Measurements from ENCODE around the gene ZNF496. TPM values are rescaled to one million over a fixed set of nuclear protein-coding genes. Genes with fewer than 3 reads are reported as not detected.

The ZNF496 gene
- total RNA-seq, 4 donors from 2014 or later, result 24.1 to 51.7 (median 41.0) TPM

DNA sequence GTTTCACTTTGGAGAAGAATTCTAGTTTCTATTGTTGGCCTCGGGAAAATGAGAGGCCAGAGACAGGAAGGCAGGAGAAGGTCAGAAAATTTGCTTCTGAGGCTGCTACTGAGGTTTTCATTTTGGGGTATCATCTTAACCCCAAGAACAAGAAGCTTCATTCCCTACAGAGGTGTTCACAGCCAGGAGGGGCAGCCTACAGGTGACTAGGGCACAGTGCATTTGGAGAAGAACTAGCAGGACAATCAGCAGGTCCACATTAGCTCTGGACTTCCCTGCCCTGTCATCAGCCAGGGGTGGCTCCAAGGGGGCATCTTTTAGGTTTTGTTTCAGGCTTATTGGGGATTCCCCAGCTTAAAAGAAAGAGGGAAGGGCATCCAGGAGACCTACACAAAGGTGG lies 12.1 kb upstream of the ZNF496 start:
- no peak for TF ChIP-seq POLR2A (IDR thresholded peaks at IDR 0.05)
- TF ChIP-seq CTCF (IDR thresholded peaks at IDR 0.05), result no peak
- no peak overlapping the region for H3K27ac ChIP-seq
- no peaks in the 10 kb centered on the region for H3K27me3 ChIP-seq
- no peaks in the 10 kb centered on the region for H3K36me3 ChIP-seq
- intact Hi-C loops (cut with DNase I; ENCODE audit: low total_unique reads), result no loop called here
- H3K9me3 ChIP-seq, result no peaks in the 10 kb centered on the region
- H3K4me3 ChIP-seq, result no peak overlapping the region
- DNase-seq, result no peak
- no peaks in the 10 kb centered on the region for H3K4me1 ChIP-seq

- no peak for DNase-seq
- no peaks in the 10 kb centered on the region for H3K36me3 ChIP-seq
- no peaks in the 10 kb centered on the region for H3K27me3 ChIP-seq
- TF ChIP-seq POLR2A (IDR thresholded peaks at IDR 0.05), result no peak
- TF ChIP-seq CTCF (IDR thresholded peaks at IDR 0.05), result no peak
- H3K4me1 ChIP-seq, result peaks cover 0 to 5% of the 10 kb centered on the region in 2 donors
- H3K27ac ChIP-seq, result peak overlapping the region; percentile 72 to 76
- H3K4me3 ChIP-seq, result no peak overlapping the region
- H3K9me3 ChIP-seq, result no peaks in the 10 kb centered on the region
- intact Hi-C loops (cut with DNase I; ENCODE audit: low total_unique reads), result no loop called here
Measured at GRCh38 chr1:247338723-247339275, 7.1 kb upstream of the ZNF496 start.

DNA sequence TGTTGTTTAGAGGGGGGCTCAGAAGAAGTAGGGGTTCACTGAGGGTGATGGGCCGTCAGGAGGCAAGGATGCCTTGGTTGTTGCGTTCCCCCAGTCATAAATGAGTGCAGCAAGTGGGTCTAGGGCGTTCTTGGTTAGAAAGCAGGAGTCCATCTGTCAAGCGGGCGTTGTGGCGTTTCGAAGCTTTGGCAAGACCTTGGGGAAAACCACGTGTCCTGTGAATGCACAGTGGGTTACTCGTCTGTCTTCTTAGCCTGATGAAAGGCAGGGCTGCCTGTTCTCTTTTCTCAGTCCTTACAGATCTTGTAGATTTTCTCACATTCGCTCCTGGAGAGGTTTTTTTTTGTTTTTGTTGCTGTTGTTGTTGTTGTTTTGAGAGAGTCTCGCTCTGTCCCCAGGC lies 6.3 kb upstream of the ZNF496 start:
- H3K27ac ChIP-seq, result peak overlapping the region; percentile 72 to 76
- intact Hi-C loops (cut with DNase I; ENCODE audit: low total_unique reads), result no loop called here
- no peaks in the 10 kb centered on the region for H3K36me3 ChIP-seq
- no peak overlapping the region for H3K4me3 ChIP-seq
- H3K9me3 ChIP-seq, result no peaks in the 10 kb centered on the region
- peaks cover 0 to 5% of the 10 kb centered on the region in 2 donors for H3K4me1 ChIP-seq
- no peak for TF ChIP-seq CTCF (IDR thresholded peaks at IDR 0.05)
- TF ChIP-seq POLR2A (IDR thresholded peaks at IDR 0.05), result no peak
- no peaks in the 10 kb centered on the region for H3K27me3 ChIP-seq
- DNase-seq, result peak; percentile 43 to 60

- Histone ChIP-seq H3K9me3 (no peaks in the 10 kb centered on the region), H3K4me1 (peaks cover 0 to 5% of the 10 kb centered on the region in 2 donors), H3K4me3 (no peak overlapping the region), H3K27me3 (no peaks in the 10 kb centered on the region), H3K36me3 (no peaks in the 10 kb centered on the region), H3K27ac (peak overlapping the region; percentile 72 to 76)
- DNase-seq, result peak; percentile 53 to 83
- intact Hi-C loops (cut with DNase I; ENCODE audit: low total_unique reads), result no loop called here
- no peak for TF ChIP-seq CTCF (IDR thresholded peaks at IDR 0.05)
- no peak for TF ChIP-seq POLR2A (IDR thresholded peaks at IDR 0.05)
Measured at GRCh38 chr1:247337250-247337746, 5.6 kb upstream of the ZNF496 start.

- H3K27ac ChIP-seq, result peak overlapping the region; percentile 72 to 76
- no peak for DNase-seq
- H3K36me3 ChIP-seq, result no peaks in the 10 kb centered on the region
- no peak for TF ChIP-seq POLR2A (IDR thresholded peaks at IDR 0.05)
- no peak for TF ChIP-seq CTCF (IDR thresholded peaks at IDR 0.05)
- H3K4me3 ChIP-seq, result no peak overlapping the region
- H3K27me3 ChIP-seq, result no peaks in the 10 kb centered on the region
- H3K4me1 ChIP-seq, result peaks cover 0 to 5% of the 10 kb centered on the region in 2 donors
- H3K9me3 ChIP-seq, result no peaks in the 10 kb centered on the region
- intact Hi-C loops (cut with DNase I; ENCODE audit: low total_unique reads), result no loop called here
Measured at GRCh38 chr1:247336390-247336789, 4.7 kb upstream of the ZNF496 start.
